Measurements from ENCODE around the gene MKRN2OS. TPM values are rescaled to one million over a fixed set of nuclear protein-coding genes. Genes with fewer than 3 reads are reported as not detected.

MKRN2OS gene
- total and polyA plus RNA-seq, 10 of the 15 experiments (the other 5 are each of a cell fraction or from before 2014, with no cell fraction given), result 0.20 to 1.0 (median 0.40) TPM; not detected in 4

- H3K4me2 ChIP-seq (ENCODE audit: control insufficient read depth, insufficient read depth), result no peak overlapping the region
- H3K79me2 ChIP-seq (ENCODE audit: control insufficient read depth, insufficient read depth, low read length), result no peaks in the 10 kb centered on the region
- POLR2A ChIA-PET, result no interaction called here
- H4K20me1 ChIP-seq (ENCODE audit: control insufficient read depth, insufficient read depth), result no peaks in the 10 kb centered on the region
- H3K27ac ChIP-seq (ENCODE audit: control insufficient read depth, insufficient read depth), result no peak overlapping the region
- no peaks in the 10 kb centered on the region for H3K4me1 ChIP-seq (ENCODE audit: control insufficient read depth, insufficient read depth, low read length)
- BruUV-seq (replicated peaks), result no TSS peak
- in situ Hi-C loops (cut with MboI) (no loop called here), intact Hi-C loops (cut with micrococcal nuclease; ENCODE audit: unreplicated experiment) (no loop called here)
- no peak overlapping the region for H2AFZ ChIP-seq (ENCODE audit: control insufficient read depth, low read depth, low read length)
- no peaks in the 10 kb centered on the region for H3K27me3 ChIP-seq (replicated peaks in 1 of 2; ENCODE audit: control insufficient read depth in 2 of 2, insufficient read depth in 2 of 2, low read length in 1 of 2)
- no peak overlapping the region for H3K9ac ChIP-seq (ENCODE audit: control insufficient read depth, insufficient read depth, low read length)
- over 99% methylated on average over 7 of the region's 7 CpGs for WGBS (ENCODE audit: insufficient coverage, insufficient replicate concordance, low lambda C conversion rate, missing lambda C conversion rate)
- CTCF ChIA-PET, result interaction anchor here (1.0 kb wide), 1 partner anchor 9 kb away, joined by 4 read pairs; no protein-coding TSS in a partner anchor
- RAD21 ChIA-PET (ENCODE audit: unreplicated experiment), result no interaction called here
- SMC1A ChIA-PET (ENCODE audit: uncharacterized antibody, unreplicated experiment), result interaction anchor here (1.2 kb wide), 1 partner anchor 12 kb away, joined by 3 read pairs; no protein-coding TSS in a partner anchor
- no peaks in the 10 kb centered on the region; the same call in 2 of the 3 replicates for H3K9me3 ChIP-seq (replicated peaks; ENCODE audit: control insufficient read depth, insufficient read depth, low read length)
- TF ChIP-seq TCF3 (IDR thresholded peaks at IDR 0.05; ENCODE audit: borderline replicate concordance, insufficient read depth, low read depth, low read length) (no peak), GATAD2B (conservative IDR thresholded peaks at IDR 0.05; ENCODE audit: low read depth) (no peak), LARP7 (IDR thresholded peaks at IDR 0.05) (no peak), ATF7 (IDR thresholded peaks at IDR 0.05; ENCODE audit: low read depth) (no peak), SMAD5 (IDR thresholded peaks at IDR 0.05; ENCODE audit: low read depth) (no peak), ZNF24 (IDR thresholded peaks at IDR 0.05) (no peak), EZH2 (IDR thresholded peaks at IDR 0.05; ENCODE audit: borderline replicate concordance, control insufficient read depth, low read depth, low read length) (no peak), CBFB (IDR thresholded peaks at IDR 0.05; ENCODE audit: low read depth) (no peak), CBX3 (IDR thresholded peaks at IDR 0.05; ENCODE audit: borderline replicate concordance, low read depth) (no peak), NFYB (IDR thresholded peaks at IDR 0.05; ENCODE audit: insufficient read depth, low read depth, low read length) (no peak), WRNIP1 (IDR thresholded peaks at IDR 0.05; ENCODE audit: borderline replicate concordance, low read depth, low read length) (no peak), NFIC (IDR thresholded peaks at IDR 0.05; ENCODE audit: low read depth, low read length) (no peak), YY1 (IDR thresholded peaks at IDR 0.05; ENCODE audit: low read depth, low read length) (no peak), SKIL (IDR thresholded peaks at IDR 0.05; ENCODE audit: low read depth, poor library complexity, severe bottlenecking) (no peak), IRF3 (IDR thresholded peaks at IDR 0.05) (no peak), ZNF592 (IDR thresholded peaks at IDR 0.05) (no peak), IRF5 (IDR thresholded peaks at IDR 0.05; ENCODE audit: borderline replicate concordance) (no peak), TCF12 (IDR thresholded peaks at IDR 0.05; ENCODE audit: low read depth, low read length) (no peak)
- H3K36me3 ChIP-seq (ENCODE audit: control insufficient read depth in 2 of 2, insufficient read depth in 2 of 2, low read length in 1 of 2), result peaks cover 28 to 44% of the 10 kb centered on the region in 2 experiments
- ATAC-seq, result no peak
- no peak for FAIRE-seq
- DNase-seq (ENCODE audit: low read depth, low spot score), result no peak
- H3K4me3 ChIP-seq, result no peak overlapping the region
These were observed 29.4 kb upstream of the MKRN2OS start for GRCh38 chr3:12574661-12575060.
